AML-193 (cell line): Measurements from ENCODE around the gene XKRX.

ENCODE experiments used
- DNase-seq, 2 experiments: peaks; one replicate each; lab custom pipeline; 2025; lab: John Stamatoyannopoulos, UW

The XKRX gene

GRCh38 chrX:100895365-100896075, 33.2 kb downstream of the XKRX start:
- DNase-seq, result peak in 1 of 2 experiments; percentile 1

DNA sequence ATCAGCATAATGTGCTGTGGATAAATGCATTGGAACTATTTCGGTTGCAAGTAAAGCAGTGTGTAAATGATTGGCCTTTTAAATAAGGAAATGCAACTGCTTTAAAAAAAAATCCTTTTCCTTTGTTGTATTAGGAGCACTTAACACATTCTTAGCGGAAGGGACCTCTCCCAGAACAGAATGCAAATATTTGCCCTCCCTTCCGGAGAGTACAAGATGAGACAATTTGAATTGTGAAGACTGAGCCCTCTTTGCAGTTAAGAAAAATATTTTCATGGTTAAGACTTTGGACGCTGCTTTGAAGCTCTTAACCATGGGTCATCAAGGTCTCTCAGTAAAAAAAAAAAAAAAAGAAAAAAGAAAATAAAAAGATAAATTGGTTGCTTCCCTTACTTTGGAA, 45.1 kb downstream of the XKRX start:
- DNase-seq, result no peak

DNA sequence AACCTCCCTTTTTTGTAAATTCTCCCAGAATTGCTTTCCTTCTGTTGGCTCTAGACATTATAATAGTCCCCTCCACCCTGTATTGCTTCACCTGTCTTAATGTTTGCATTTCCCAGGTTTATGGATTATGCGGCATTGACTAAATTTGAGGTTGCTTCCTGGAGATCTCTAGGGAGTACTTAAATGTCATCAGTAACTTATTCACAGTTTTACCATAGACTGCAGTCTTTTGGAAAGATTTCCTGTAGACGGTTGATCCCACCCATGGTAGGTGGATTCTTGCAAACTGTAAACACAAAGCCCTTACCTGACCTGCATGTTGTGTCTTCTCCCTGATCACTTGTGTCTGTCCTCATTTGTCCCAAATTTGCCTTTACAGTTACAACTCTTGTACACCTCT, 48.3 kb downstream of the XKRX start:
- DNase-seq, result no peak

DNA sequence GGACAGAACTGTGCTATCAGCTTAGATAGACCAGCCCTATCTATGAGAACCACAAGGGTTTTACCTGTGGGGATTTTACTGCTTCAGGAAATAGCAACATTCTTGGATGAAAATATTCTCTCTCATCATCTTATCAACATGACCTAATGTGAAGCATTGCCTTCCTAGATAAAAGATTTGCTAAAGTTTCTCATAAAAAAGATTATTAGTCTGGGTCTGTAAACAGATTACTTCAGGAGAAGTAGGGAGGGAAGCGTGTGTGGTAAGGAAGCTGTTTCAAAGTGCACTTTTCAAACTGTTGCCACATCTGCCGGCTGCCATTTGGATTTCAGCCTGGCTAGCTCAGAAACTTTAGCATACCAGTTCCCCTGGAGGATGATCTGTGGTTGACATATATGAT, 54.4 kb downstream of the XKRX start, which contains the start of gene NOX1:
NOX1 (minus strand) TSS at position 35 of the 400 bp plus-strand sequence. CDS start 220 bp downstream, outside the sequence.
- DNase-seq, result no peak

- DNase-seq, result no peak
Measured at GRCh38 chrX:100871594-100872560, 56.8 kb downstream of the XKRX start.

DNA sequence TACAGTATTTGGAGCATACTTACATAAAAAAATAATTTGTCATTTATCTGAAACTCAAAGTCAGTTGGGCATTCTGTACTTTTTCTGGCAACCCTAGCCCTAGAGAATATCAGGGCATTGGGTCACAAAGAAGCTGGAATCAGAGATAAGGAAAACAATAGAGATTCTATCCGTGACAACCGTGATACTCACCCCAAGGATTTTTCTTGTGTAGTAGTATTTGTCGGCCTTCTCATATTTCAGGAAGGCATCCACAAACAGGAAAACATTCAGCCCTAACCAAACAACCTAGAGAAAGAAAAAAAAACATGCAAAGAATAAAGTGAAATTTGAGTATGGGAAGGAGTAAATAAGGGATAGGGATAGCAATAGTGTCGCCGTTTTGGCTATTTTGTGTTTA, 58.2 kb downstream of the XKRX start:
- no peak for DNase-seq

DNA sequence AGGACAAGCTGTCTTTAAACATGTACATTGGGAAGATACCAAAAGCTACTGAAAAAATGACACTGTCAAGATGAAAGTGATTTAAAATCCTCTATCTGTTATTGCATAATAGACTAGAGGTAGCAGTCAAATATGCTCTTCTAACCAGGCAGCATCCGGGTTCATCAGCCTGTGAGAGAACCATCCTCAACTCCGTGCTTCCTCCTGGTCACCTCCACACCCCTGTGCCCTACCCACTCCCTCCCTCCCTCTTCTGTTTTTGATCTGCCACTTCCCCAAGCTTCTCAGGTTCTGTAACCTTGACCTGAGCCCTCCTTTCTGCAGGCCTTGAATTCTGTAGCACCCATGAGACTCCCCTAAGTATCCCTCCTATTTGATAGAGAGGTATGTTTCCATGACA, 60.4 kb downstream of the XKRX start:
- DNase-seq, result no peak

DNA sequence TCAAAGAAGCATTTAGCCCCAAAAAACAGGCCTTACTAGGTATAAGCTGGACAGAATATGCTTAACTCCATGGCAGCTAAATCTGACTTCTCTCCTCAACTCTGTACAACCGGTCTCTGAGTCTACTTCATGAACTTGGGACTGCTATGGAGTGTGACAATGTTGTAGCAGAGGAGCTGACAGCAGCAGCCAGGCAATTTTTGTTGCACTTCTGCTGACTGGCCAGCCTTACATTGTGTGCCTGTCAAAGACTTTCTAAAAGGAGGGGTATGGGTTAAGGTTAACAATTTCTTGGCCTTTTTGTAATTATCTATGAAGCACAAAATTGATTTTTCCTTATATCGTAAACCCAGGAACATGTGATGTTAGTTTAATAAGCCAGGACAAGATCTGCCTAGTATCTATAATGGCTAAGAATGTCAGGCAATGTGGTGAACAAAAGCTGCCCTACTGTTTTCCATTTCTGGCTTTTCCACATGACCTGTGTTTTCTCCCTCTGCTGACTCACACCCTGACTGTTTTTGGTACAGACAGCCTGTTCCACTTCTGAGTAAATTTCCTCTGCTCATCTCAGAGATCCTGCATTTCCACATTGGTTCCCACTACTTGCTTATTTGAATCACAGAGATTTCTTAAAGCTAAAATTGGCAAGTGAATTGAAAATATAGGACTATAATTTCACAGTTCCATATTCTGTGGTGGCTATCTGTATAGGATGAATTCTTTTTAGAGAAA, 63.9 kb downstream of the XKRX start:
- DNase-seq, result no peak
